RCC 7860 (cell line): ENCODE results near the gene NAP1L1.
"Not testable (repeated sequence)": the region's sequence is repeated elsewhere in the genome, so short reads cannot be mapped to it uniquely, and the experiment has no call there.

Source experiments
- DNase-seq: peaks from one replicate; pipeline ENCODE4 v3.0.0-alpha.2; 2015; ENCODE audit warnings: low spot score
- FAIRE-seq: peaks from 2 replicates; lab custom pipeline; 2012; peaks lifted over from hg19 to GRCh38; lab: Jason Lieb, UNC

The NAP1L1 gene

GRCh38 chr12:75994069-75994740, 90.3 kb downstream of the NAP1L1 start:
- FAIRE-seq (no peak), DNase-seq (no peak)

DNA sequence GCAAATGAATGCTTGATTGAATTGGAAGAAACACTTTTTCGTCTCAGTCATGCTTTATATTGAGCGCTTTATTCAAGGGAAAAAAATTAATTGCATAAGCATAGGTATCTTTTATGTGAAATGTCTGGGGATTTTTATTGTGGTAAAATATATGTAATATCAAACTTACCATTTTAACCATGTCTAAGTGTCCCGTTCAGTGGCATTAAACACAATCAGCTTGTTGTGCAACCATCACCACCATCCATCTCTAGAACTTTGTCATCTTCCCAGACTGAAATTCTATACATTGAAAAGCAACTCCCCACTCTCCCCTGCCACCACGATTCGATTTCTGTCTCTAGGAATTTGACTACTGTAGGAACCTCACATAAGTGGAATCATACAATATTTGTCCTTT, 92.7 kb downstream of the NAP1L1 start:
- FAIRE-seq (no peak), DNase-seq (no peak)

- no peak for DNase-seq
Measured at GRCh38 chr12:75990189-75990912, 94.1 kb downstream of the NAP1L1 start.

DNA sequence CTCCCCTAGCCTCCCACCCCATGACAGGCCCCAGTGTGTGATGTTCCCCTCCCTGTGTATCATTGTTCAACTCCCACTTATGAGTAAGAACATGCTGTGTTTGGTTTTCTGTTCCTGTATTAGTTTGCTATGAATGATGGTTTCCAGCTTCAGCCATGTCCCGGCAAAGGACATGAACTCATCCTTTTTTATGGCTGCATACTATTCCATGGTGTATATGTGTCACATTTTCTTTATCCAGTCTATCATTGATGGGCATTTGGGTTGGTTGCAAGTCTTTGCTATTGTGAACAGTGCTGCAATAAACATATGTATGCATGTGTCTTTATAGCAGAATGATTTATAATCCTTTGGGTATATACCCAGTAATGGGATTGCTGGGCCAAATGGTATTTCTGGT, 96.8 kb downstream of the NAP1L1 start:
- DNase-seq, FAIRE-seq: not testable (repeated sequence)

More at GRCh38 chr12:75990189-75990912, 94.1 kb downstream of the NAP1L1 start:
- no peak for FAIRE-seq
